ENCODE data around the gene CNKSR2. TPM values are rescaled to one million over a fixed set of nuclear protein-coding genes. Genes with fewer than 3 reads are reported as not detected.

Gene CNKSR2
- total RNA-seq, 2 donors from 2014 or later, result 3.2 TPM

DNA sequence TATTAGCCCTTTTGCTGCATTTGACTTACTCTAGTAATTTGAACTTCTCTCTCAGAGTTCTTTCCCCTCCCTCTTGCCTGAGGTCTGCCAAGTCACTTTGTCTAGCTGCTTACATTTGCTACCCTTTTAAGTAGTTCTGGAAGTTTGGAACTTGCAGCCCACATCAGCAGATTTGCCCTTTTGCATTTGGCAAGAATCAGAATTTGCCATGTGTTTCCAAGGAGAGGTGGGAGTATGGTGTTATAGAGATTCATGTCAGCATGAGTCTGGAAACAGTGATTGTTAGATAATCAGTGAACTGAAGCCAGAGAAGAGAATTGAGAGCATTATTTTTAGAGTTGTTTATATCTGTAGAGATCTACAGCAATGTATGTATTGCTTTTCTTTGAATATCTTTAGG lies 231.8 kb downstream of the CNKSR2 start:
- Mint-ChIP-seq H3K27ac (no peak overlapping the region), H3K9me3 (no peaks in the 10 kb centered on the region), H3K36me3 (ENCODE audit: low read depth) (peaks cover 6% of the 10 kb centered on the region), H3K4me3 (no peak overlapping the region), H3K4me1 (no peaks in the 10 kb centered on the region), H3K27me3 (no peaks in the 10 kb centered on the region)
- ATAC-seq (replicated peaks), result no peak

DNA sequence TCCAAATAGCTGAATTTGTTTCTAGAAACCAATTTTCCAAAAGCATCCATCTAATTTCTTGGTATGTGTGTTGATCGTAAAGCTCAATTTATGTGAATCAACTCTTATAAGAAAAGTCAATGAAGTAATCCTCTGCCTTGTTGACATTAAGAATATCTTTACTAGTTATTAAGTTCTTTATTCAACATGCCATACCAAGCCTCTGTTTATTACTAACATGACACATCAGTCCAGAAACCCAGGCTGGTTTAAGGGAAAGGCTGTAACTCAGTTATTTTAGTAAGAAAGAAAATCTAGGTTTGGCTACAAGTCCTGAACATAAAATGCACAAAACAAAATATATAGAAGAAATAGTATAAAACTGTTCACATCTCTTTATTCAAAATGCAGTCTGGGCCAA lies 235.9 kb downstream of the CNKSR2 start:
- H3K27ac Mint-ChIP-seq, result no peak overlapping the region
- no peaks in the 10 kb centered on the region for H3K27me3 Mint-ChIP-seq
- no peak for ATAC-seq (replicated peaks)
- no peaks in the 10 kb centered on the region for H3K9me3 Mint-ChIP-seq
- H3K4me1 Mint-ChIP-seq, result no peaks in the 10 kb centered on the region
- H3K36me3 Mint-ChIP-seq (ENCODE audit: low read depth), result peaks cover 6% of the 10 kb centered on the region
- H3K4me3 Mint-ChIP-seq, result no peak overlapping the region

DNA sequence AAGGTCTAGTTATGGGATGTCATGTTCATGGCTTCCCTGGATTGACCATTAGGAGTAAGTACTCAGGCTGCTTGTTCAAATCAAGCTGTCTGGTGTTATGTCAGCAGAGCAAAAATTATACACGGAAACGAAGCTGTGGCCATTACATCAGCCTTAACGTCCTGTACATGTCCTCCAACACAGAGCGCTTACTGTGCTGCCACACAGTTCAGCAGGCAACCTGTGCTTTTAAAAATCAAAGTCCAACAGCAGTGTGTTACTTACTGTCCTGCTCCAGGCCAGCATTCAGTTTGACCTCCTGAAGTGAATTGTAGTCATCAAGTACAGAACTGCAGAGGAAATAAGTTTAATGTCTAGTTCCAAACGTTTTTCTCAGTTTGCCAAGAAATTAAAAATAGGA lies 237.9 kb downstream of the CNKSR2 start:
- no peak for ATAC-seq (replicated peaks)

DNA sequence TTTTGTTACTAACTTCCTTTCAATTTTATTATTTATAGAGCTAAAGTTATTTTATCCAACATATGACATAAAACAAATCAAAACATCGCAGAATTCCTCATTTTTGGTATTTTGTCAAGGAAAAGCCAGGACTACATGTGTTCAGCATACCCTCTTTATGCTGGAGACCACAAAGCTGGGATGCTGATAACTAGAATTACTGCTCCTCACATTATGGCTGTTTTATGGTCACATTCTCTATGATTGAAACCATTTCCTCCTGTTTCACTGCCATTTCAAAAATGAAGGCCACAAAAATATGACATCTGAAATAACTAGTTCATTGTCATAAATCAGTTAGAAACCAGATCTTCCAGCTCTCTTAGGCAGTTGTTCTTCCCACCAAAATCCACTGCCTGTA lies 242.2 kb downstream of the CNKSR2 start:
- Mint-ChIP-seq H3K36me3 (ENCODE audit: low read depth) (no peaks in the 10 kb centered on the region), H3K9me3 (no peaks in the 10 kb centered on the region), H3K4me1 (no peaks in the 10 kb centered on the region), H3K27me3 (no peaks in the 10 kb centered on the region), H3K4me3 (no peak overlapping the region), H3K27ac (no peak overlapping the region)
- no peak for ATAC-seq (replicated peaks)

More for the DNA sequence above, 237.9 kb downstream of the CNKSR2 start:
- no peaks in the 10 kb centered on the region for H3K27me3 Mint-ChIP-seq
- H3K27ac Mint-ChIP-seq, result no peak overlapping the region
- H3K9me3 Mint-ChIP-seq, result no peaks in the 10 kb centered on the region
- H3K4me1 Mint-ChIP-seq, result no peaks in the 10 kb centered on the region
- no peak overlapping the region for H3K4me3 Mint-ChIP-seq
- peaks cover 6% of the 10 kb centered on the region for H3K36me3 Mint-ChIP-seq (ENCODE audit: low read depth)

DNA sequence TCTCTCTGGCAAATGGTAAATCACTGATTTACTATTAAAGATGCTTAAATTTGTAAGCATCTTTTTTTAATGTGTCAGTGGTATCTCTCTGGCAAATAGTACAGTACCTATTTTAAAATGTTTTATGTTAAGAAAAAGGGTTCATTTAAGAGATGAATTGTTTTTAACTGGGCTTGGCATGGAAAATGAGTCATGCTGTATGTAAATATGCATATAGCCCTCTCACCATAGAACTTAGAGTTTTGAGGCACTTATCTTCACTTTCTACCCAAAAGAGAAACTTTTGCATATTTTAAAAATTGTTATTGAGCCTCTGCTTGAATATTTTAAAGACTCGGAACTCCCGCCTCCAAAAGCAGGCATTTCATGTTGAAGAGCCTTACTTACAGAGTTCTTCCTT lies 246.0 kb downstream of the CNKSR2 start:
- ATAC-seq (replicated peaks), result no peak
- H3K27ac Mint-ChIP-seq, result no peak overlapping the region
- no peak overlapping the region for H3K4me3 Mint-ChIP-seq
- no peaks in the 10 kb centered on the region for H3K9me3 Mint-ChIP-seq
- H3K36me3 Mint-ChIP-seq (ENCODE audit: low read depth), result no peaks in the 10 kb centered on the region
- no peaks in the 10 kb centered on the region for H3K27me3 Mint-ChIP-seq
- no peaks in the 10 kb centered on the region for H3K4me1 Mint-ChIP-seq

DNA sequence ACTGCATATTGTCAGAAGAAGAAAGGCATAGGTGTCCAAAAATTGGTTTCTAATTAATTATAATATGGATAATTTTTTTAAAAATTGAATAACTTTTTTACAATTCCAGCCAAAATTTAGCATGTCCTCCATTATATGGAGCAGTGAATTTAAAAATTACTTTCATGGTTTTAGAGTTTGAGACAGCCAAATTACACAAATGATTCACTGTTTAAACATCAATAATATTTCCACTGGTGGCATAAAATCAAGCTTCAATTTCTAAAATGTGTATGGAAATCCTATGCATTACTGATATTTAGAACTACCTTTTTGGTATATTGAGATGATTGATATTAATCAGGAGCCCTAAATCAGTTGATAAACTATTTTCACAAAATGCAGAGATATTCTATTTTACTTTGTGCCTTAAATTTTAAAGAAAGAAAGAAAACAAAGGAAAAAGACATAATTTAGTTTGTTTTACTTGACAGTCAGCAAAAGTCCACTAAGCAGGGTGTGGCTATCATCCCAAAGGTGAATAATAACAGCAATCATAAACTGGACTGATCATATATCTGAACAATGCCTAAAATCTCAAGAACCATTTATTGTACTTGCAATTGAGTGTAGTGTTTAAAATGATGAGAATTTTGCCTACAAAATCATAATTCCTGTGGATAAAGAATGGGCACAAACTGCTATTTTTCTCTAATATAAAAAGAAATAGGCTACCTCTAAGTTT lies 249.7 kb downstream of the CNKSR2 start:
- H3K4me1 Mint-ChIP-seq, result no peaks in the 10 kb centered on the region
- no peaks in the 10 kb centered on the region for H3K36me3 Mint-ChIP-seq (ENCODE audit: low read depth)
- H3K4me3 Mint-ChIP-seq, result no peak overlapping the region
- no peaks in the 10 kb centered on the region for H3K27me3 Mint-ChIP-seq
- H3K27ac Mint-ChIP-seq, result no peak overlapping the region
- H3K9me3 Mint-ChIP-seq, result no peaks in the 10 kb centered on the region
- no peak for ATAC-seq (replicated peaks)

DNA sequence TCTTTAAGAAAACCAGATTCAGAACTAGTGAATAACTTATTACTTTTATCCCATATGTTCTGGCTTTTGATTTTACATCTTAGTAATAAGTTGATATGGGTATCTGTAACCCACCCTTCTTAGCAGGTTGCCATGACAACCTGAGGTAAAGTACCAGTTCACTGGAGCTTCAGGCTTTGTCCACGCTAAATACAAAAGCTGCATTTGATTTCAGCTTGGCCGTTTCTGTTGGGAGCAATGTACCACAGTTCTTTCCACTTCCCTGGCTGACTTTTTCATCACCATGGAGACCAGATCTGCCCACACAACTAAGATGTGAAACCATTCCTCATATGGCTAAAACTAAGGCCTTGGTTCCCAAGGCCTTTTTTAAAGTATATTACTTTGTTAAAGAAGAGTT lies 257.8 kb downstream of the CNKSR2 start:
- H3K27me3 Mint-ChIP-seq, result no peaks in the 10 kb centered on the region
- ATAC-seq (replicated peaks), result no peak
- no peaks in the 10 kb centered on the region for H3K9me3 Mint-ChIP-seq
- no peaks in the 10 kb centered on the region for H3K4me1 Mint-ChIP-seq
- H3K4me3 Mint-ChIP-seq, result no peak overlapping the region
- H3K27ac Mint-ChIP-seq, result no peak overlapping the region
- no peaks in the 10 kb centered on the region for H3K36me3 Mint-ChIP-seq (ENCODE audit: low read depth)

DNA sequence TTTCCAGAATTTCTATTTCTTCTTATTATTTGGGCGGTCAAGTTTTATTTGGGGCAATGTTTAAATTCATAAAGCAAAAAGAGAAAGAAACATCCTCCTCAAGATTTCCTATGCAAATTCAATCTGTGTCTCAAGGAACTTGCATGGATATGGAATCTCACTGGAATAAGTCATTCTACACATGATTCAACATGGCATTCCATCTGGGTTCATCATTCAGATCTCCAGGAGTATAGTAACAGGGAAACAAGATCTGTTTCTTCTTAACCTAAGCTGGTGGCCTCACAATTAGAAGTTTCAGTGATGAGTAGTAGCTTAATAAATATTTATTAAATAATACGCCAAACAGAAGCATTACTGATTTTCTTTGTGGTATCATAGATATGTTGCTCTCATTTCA lies 264.1 kb downstream of the CNKSR2 start:
- no peak overlapping the region for H3K4me3 Mint-ChIP-seq
- H3K27me3 Mint-ChIP-seq, result no peaks in the 10 kb centered on the region
- H3K36me3 Mint-ChIP-seq (ENCODE audit: low read depth), result no peaks in the 10 kb centered on the region
- H3K4me1 Mint-ChIP-seq, result no peaks in the 10 kb centered on the region
- no peaks in the 10 kb centered on the region for H3K9me3 Mint-ChIP-seq
- no peak overlapping the region for H3K27ac Mint-ChIP-seq
- ATAC-seq (replicated peaks), result no peak

DNA sequence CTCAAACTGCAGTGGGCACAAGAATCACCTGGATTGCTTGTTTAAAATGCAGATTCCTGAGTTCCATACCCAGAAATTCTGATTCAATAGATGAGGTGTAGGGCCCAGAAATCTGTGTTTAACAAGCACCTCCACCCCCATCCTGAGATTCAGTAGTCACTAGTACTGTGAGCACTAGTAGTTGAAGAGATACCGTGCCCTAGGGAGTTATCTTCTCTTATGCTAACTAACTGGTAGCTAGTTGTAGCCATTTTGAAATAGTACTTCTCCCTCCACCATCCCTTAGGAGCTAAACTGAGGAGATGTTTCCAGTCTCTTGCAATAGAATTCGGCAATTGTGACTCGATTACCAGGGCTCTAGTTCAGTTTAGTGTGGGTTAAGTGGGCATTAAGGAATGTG lies 265.6 kb downstream of the CNKSR2 start:
- H3K4me3 Mint-ChIP-seq, result no peak overlapping the region
- no peaks in the 10 kb centered on the region for H3K36me3 Mint-ChIP-seq (ENCODE audit: low read depth)
- no peaks in the 10 kb centered on the region for H3K27me3 Mint-ChIP-seq
- no peaks in the 10 kb centered on the region for H3K4me1 Mint-ChIP-seq
- ATAC-seq (replicated peaks), result no peak
- no peaks in the 10 kb centered on the region for H3K9me3 Mint-ChIP-seq
- no peak overlapping the region for H3K27ac Mint-ChIP-seq

DNA sequence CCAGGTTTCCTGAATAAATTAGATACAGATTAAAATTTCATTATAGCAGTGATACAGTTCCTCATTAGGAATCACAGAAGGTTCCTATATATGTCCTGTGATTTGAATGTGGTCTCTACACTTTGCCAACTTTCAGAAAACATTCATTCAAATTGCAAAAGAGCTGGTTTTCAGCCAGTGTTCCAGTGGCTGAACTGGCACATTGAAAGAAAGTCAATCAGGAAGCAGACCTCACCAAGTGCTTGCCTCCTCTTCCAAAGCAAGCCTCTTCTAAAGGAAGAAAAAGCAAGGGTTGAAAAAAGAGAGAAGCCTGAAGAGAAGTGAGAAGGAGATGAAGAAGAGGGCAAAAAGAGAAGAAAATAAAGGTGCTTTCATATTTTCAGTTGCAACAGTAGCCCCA lies 271.2 kb downstream of the CNKSR2 start:
- no peak for ATAC-seq (replicated peaks)
- no peaks in the 10 kb centered on the region for H3K36me3 Mint-ChIP-seq (ENCODE audit: low read depth)
- H3K27me3 Mint-ChIP-seq, result no peaks in the 10 kb centered on the region
- H3K4me3 Mint-ChIP-seq, result no peak overlapping the region
- no peaks in the 10 kb centered on the region for H3K9me3 Mint-ChIP-seq
- H3K4me1 Mint-ChIP-seq, result no peaks in the 10 kb centered on the region
- H3K27ac Mint-ChIP-seq, result no peak overlapping the region

DNA sequence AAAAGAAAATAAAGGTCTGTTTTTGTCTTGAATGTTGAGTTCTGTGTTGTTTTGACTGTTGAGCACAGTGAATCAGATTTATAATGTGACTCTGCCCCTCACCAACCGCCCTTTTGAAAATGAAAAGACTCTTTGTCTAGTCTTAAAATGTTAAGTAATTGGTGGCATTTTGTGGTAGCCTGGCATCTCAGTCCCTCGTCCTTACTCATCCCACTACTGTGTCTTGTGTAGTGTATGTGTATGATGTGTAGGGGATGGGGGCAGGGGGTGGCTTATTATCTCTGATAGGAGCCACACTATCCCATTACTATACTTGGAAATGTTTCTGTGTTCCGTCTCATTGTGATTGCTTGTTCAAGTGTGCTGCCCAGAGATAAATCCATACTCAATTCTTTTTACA lies 271.7 kb downstream of the CNKSR2 start:
- ATAC-seq (replicated peaks), result no peak
- Mint-ChIP-seq H3K27me3 (no peaks in the 10 kb centered on the region), H3K4me3 (no peak overlapping the region), H3K27ac (no peak overlapping the region), H3K9me3 (no peaks in the 10 kb centered on the region), H3K4me1 (no peaks in the 10 kb centered on the region), H3K36me3 (ENCODE audit: low read depth) (no peaks in the 10 kb centered on the region)

DNA sequence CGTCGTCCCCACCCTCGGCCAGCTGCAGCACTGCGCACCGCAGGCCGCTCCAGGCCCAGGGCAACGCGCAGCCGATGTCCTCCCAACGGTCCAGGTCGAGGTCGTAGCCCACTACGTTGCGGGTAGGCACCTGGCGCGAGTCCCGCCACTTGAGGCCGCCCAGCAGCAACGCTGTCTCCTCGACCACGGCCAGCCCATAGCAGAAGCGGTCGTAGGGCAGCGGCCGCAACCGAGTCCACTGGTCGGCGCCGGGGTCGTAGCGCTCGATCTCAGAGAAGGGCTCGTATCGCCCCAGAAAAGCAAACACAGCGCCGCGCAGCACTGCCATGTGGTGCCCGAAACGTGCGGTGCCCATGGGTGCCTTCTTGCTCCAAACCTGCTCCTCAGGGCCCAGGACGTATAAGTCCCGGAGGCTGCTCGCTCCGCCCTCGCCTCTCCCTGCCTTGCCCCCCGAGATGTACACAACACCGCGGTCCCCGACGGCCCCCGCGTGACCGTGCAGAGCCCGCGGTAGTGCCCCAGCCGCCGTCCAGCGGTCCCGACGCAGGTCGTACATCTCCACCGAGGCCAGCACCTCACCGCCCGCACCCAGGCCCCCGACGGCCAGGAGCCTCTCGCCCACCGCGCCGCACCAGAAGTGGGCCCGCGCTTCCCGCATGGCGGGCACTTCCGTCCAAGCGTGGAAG lies 281.8 kb downstream of the CNKSR2 start:
- no peak overlapping the region for H3K27ac Mint-ChIP-seq
- H3K36me3 Mint-ChIP-seq (ENCODE audit: low read depth), result no peaks in the 10 kb centered on the region
- no peak overlapping the region for H3K4me3 Mint-ChIP-seq
- H3K27me3 Mint-ChIP-seq, result no peaks in the 10 kb centered on the region
- no peak for ATAC-seq (replicated peaks)
- no peaks in the 10 kb centered on the region for H3K4me1 Mint-ChIP-seq
- no peaks in the 10 kb centered on the region for H3K9me3 Mint-ChIP-seq

DNA sequence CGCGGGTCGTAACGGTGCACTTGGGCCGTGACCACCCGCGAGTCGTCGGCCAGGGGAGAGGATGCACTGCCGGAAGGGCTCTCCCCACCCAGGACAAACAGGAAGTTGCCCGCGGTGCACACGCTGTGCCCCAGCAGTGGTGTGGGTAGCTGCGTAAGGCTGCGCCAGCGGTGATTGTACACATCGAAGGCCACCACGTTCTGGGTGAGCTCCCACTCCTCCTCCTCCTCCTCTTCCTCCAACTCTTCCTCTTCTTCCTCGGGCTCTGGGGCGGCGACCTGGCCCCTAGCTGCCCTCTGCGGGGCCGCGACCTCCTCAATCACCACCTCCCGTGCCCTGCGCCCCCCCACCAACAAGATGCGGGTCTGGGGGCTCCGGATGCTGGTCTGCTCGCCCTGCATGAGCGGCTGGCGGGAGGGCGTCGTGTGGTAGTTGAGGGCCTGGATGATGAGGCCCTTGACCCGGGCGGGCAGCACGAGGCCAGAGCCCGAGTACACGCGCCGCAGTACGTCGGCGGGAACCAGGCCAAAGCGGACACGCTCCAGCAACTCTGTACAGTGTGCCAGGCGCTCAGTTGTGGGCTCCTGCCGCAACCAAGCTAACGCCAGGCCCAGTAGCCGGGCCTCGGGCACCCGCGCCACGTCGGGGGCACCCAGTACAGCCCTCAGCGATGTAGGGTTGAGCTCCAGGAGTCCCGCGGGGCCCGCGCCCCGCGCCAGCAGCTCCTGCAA lies 282.5 kb downstream of the CNKSR2 start:
- Mint-ChIP-seq H3K27me3 (no peaks in the 10 kb centered on the region), H3K4me1 (no peaks in the 10 kb centered on the region), H3K36me3 (ENCODE audit: low read depth) (no peaks in the 10 kb centered on the region), H3K27ac (no peak overlapping the region), H3K4me3 (no peak overlapping the region), H3K9me3 (no peaks in the 10 kb centered on the region)
- ATAC-seq (replicated peaks), result no peak

DNA sequence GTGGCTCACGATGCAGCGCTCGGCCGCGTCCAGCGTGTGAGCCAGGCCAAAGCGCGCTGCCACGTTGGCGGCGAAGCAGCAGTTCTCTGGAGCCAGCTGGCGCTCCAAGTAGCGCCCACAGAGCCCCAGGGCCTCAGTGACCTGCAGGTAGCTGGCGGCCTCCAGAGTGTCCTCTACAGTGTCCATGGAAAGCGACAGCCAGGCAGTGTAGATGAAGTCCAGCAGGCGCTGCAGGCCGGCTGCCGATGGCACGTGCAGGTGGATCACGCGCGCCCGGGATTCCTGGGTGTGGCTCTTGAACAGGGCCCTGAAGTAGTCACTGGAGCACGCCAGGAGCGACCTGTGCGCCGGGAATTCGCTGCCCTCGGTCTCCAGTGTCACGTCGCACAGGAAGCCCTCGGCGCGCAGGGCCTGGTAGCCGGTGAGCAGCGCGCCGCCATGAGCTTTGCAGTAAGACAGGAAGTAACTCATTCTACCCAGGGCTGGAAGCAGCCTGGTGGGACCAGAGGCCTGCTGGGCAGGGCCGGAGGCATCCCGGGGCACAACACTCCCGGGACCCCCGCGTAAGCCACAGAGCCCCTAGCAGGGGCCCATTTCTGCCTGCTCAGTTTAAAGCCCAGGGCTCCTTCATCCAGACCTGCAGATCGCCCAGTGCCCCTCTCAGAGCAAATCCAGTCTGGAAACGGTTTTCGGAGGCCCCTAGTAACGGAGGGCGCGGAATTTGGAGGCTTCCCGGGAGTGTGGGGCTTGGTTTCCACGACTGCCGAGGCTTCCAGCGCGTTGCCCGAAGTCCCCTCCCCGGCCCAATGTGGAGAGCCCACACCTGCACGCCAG lies 283.3 kb downstream of the CNKSR2 start:
- no peak overlapping the region for H3K27ac Mint-ChIP-seq
- H3K4me1 Mint-ChIP-seq, result no peaks in the 10 kb centered on the region
- H3K36me3 Mint-ChIP-seq (ENCODE audit: low read depth), result no peaks in the 10 kb centered on the region
- peak overlapping the region; percentile 59 for H3K4me3 Mint-ChIP-seq
- peak; percentile 58 for ATAC-seq (replicated peaks)
- peaks cover 2% of the 10 kb centered on the region for H3K27me3 Mint-ChIP-seq
- no peaks in the 10 kb centered on the region for H3K9me3 Mint-ChIP-seq

Data from activated T-helper 17 cell treated with anti-CD3 and anti-CD28 coated beads, Interleukin-2, amount 50 U/mL, for 72 hours (primary cell).